K562 (cell line): Measurements from ENCODE around the gene CACYBP. TPM values are rescaled to one million over a fixed set of nuclear protein-coding genes. Genes with fewer than 3 reads are reported as not detected.

Experiments
- BRD4 ChIP-seq: fragments of 200-600 bp; sonication (generic); IDR thresholded peaks from 2 replicates; pipeline ENCODE4 v1.6.1; 2017; ENCODE audit warnings: inconsistent platforms
- CBFB ChIP-seq: sonication (generic); formaldehyde crosslinking; IDR thresholded peaks from 2 replicates; pipeline ENCODE4 v1.4.0; 2020; ENCODE audit warnings: mild to moderate bottlenecking, missing genetic modification reagents
- CREM ChIP-seq: IDR thresholded peaks from 2 replicates; pipeline ENCODE4 v1.6.1; 2014; ENCODE audit warnings: antibody characterized with exemption, low read depth
- EHMT2 ChIP-seq: fragments of 450-650 bp; IDR thresholded peaks from 2 replicates; pipeline ENCODE4 v1.6.1; 2018; ENCODE audit warnings: antibody characterized with exemption
- FOXA1 ChIP-seq: fragments of 450-650 bp; IDR thresholded peaks from 2 replicates; pipeline ENCODE4 v1.6.1; 2016; ENCODE audit warnings: mild to moderate bottlenecking, borderline replicate concordance
- FOXM1 ChIP-seq, 2 experiments: fragments of 450-650 bp in 1 of 2; sonication (generic) in 1 of 2; formaldehyde crosslinking in 1 of 2; IDR thresholded peaks; 2 replicates each; pipeline versions ENCODE4 v1.6.1 to v1.9.0; 2017 to 2022; ENCODE audit warnings: low read depth in 2 of 2, mild to moderate bottlenecking in 2 of 2, missing genetic modification reagents in 1 of 2, moderate library complexity in 1 of 2
- HDAC1 ChIP-seq, 2 experiments: fragments of 450-650 bp; IDR thresholded peaks; 2 replicates each; pipeline ENCODE4 v1.6.1; 2016 to 2017; ENCODE audit warnings: inconsistent platforms in 1 of 2, mild to moderate bottlenecking in 1 of 2, moderate library complexity in 1 of 2
- HDAC2 ChIP-seq: fragments of 450-650 bp; IDR thresholded peaks from 2 replicates; pipeline ENCODE4 v1.6.1; 2016; ENCODE audit warnings: mild to moderate bottlenecking
- MCM7 ChIP-seq, 2 experiments: fragments of 450-650 bp; IDR thresholded peaks; 2 replicates each; pipeline ENCODE4 v1.6.1; 2016 to 2018
- POLR2H ChIP-seq: IDR thresholded peaks from 2 replicates; pipeline ENCODE4 v1.6.1; 2016; ENCODE audit warnings: missing genetic modification characterization, low read depth, mild to moderate bottlenecking, control low read depth, missing compliant biosample characterization, moderate library complexity
- RBM17 ChIP-seq: fragments of 200-400 bp; formaldehyde crosslinking; IDR thresholded peaks from 2 replicates; pipeline ENCODE4 v1.6.1; 2017; ENCODE audit warnings: low read depth, mild to moderate bottlenecking, low read length, borderline replicate concordance
- SREBF2 ChIP-seq: sonication (generic); formaldehyde crosslinking; IDR thresholded peaks from 2 replicates; pipeline ENCODE4 v1.4.0; 2020; ENCODE audit warnings: mild to moderate bottlenecking, missing genetic modification reagents
- THRAP3 ChIP-seq: fragments of 450-650 bp; IDR thresholded peaks from 2 replicates; pipeline ENCODE4 v1.6.1; 2016; ENCODE audit warnings: mild to moderate bottlenecking, inconsistent platforms, borderline replicate concordance
- ZNF224 ChIP-seq: sonication (generic); formaldehyde crosslinking; IDR thresholded peaks from 2 replicates; pipeline ENCODE4 v1.8.0; 2022; ENCODE audit warnings: mild to moderate bottlenecking, missing genetic modification reagents
- ZNF239 ChIP-seq: fragments of 250-450 bp; sonication (Bioruptor Pico); IDR thresholded peaks from 2 replicates; pipeline ENCODE4 v1.4.0; 2020; ENCODE audit warnings: mild to moderate bottlenecking
- ZNF384 ChIP-seq: IDR thresholded peaks from 2 replicates; pipeline ENCODE4 v1.6.1; 2012; ENCODE audit warnings: low read depth, low read length, improper control_type of control experiment
- ZNF76 ChIP-seq: fragments of 250-450 bp; sonication (Bioruptor Pico); IDR thresholded peaks from 2 replicates; pipeline ENCODE4 v1.4.0; 2020; ENCODE audit warnings: mild to moderate bottlenecking, moderate library complexity, borderline replicate concordance
- ZNF77 ChIP-seq: fragments of 250-450 bp; sonication (Bioruptor Pico); IDR thresholded peaks from 2 replicates; pipeline ENCODE4 v1.5.0; 2020
- ZNF780A ChIP-seq: fragments of 250-450 bp; sonication (Bioruptor Pico); IDR thresholded peaks from 2 replicates; pipeline ENCODE4 v1.5.0; 2021; ENCODE audit warnings: mild to moderate bottlenecking
- polyA plus RNA-seq, 8 experiments: library from polyadenylated mRNA; depleted of rRNA in 4 of 8; stranded (reverse) in 5 of 8; unstranded in 3 of 8; fragments of >200 nt; fragmentation: Nextera tagmentation in 2 of 8; fragmentation: Illumina TruSeq in 1 of 8; extraction: Ambion mirVana in 2 of 8; extraction: Trizol in 1 of 8; gene quantifications; 2 replicates each; pipeline versions ENCODE4 v1.2.1 to v1.2.3, GENCODE V29; 2011 to 2014; ENCODE audit warnings: inconsistent platforms in 1 of 8, missing spikeins in 1 of 8
- total RNA-seq, 7 experiments: library from RNA; depleted of rRNA in 6 of 7; stranded (reverse); fragments of >200 nt in 6 of 7; fragmentation: Illumina TruSeq in 2 of 7; extraction: Trizol in 2 of 7; gene quantifications; 2 replicates each; pipeline versions ENCODE4 v1.2.1 to v1.2.3, GENCODE V29; 2011 to 2021; ENCODE audit warnings: low replicate concordance in 1 of 7
- TF ChIP-seq, protein P1 (sequence below), 2 experiments: fragments of 250-450 bp in 1 of 2; fragments of 450-650 bp in 1 of 2; sonication (Bioruptor Pico) in 1 of 2; IDR thresholded peaks; 2 replicates each; pipeline versions ENCODE4 v1.6.1 to v1.8.0; 2016 to 2021; ENCODE audit warnings: mild to moderate bottlenecking in 2 of 2, moderate library complexity in 2 of 2, missing compliant biosample characterization in 1 of 2, missing genetic modification characterization in 1 of 2
- TF ChIP-seq, protein P2 (sequence below): IDR thresholded peaks from 2 replicates; pipeline ENCODE4 v1.6.1; 2016; ENCODE audit warnings: missing genetic modification characterization, missing compliant biosample characterization
- TF ChIP-seq, protein P3 (sequence below): fragments of 200-400 bp; formaldehyde crosslinking; IDR thresholded peaks from 2 replicates; pipeline ENCODE4 v1.6.1; 2017; ENCODE audit warnings: mild to moderate bottlenecking, low read depth, low read length, moderate library complexity
- TF ChIP-seq, protein P4 (sequence below): fragments of 450-650 bp; conservative IDR thresholded peaks from 2 replicates; pipeline ENCODE4 v1.6.1; 2016; ENCODE audit warnings: missing genetic modification characterization, low read depth, mild to moderate bottlenecking, missing compliant biosample characterization, moderate library complexity

The CACYBP gene
- total and polyA plus RNA-seq, 9 of the 15 experiments (the other 6 are each of a cell fraction or from before 2014, with no cell fraction given), result 147 to 1,576 (median 488) TPM

DNA sequence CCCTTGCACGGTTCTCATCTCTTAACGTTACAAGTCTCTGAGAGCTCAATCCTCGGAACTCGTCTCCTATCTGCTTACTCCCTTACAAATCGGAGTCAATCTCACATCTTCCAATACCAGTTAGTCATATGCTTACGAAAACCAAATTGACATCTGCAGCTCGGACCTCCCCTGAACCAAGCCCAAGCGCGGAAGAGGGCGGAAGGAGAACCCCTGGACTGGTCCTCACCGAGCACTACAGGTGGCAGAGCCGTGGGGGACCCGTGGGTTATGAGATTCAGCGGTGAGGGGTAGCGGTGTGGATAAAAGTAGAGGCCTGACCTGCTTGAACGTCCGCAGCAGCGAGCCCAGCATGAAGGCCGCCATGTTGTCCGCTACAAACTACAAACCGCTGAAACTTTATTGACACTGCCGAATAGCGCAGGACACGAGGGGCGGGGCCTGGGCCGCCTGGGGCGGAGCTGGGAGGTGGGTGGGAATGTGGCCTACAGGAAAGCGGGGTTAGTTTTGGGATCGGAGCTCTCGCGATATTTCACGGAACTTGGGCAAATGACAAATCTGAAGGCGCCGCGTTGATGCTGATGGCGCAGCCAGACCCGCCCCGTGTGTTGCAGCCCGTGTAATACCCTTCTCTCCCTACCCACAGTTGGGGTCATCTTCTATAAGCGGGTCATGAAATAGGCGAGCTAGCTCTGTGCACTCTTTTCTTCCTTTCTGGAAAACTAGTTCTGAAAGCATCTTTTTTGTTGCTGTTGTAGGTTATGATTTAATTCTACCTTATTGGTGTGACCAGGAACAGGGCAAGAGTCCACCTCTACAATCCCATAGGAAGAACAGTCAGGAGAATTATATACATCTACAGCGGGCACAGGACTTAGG is 23.5 kb downstream of the CACYBP start, which contains the start of gene MRPS14 (continued):
- TF ChIP-seq, protein P1, sequence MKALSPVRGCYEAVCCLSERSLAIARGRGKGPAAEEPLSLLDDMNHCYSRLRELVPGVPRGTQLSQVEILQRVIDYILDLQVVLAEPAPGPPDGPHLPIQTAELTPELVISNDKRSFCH (CRISPR knock-in tag; IDR thresholded peaks at IDR 0.05), result no peak
- TF ChIP-seq, protein P1 (tag; IDR thresholded peaks at IDR 0.05), result no peak
- TF ChIP-seq HDAC1 (IDR thresholded peaks at IDR 0.05) (peak in 1 of 2 experiments; percentile 91; a peak in 2 of 4 replicates), MCM7 (IDR thresholded peaks at IDR 0.05) (no peak), ZNF76 (no peak), POLR2H (peak; percentile 96), HDAC2 (peak; percentile 91; the same call in 1 of the 2 replicates), FOXM1 (IDR thresholded peaks at IDR 0.05; ENCODE audit: low read depth) (peak; percentile 49; the same call in 1 of the 2 replicates), FOXM1 (CRISPR knock-in tag; IDR thresholded peaks at IDR 0.05; ENCODE audit: low read depth) (no peak; the same call in 1 of the 2 replicates), ZNF224 (CRISPR knock-in tag) (no peak), RBM17 (no peak), THRAP3 (no peak; the same call in 1 of the 2 replicates), SREBF2 (no peak), BRD4 (no peak; the same call in 1 of the 2 replicates), FOXA1 (no peak), ZNF384 (peak; percentile 85), ZNF239 (CRISPR knock-in tag) (no peak), ZNF780A (no peak), EHMT2 (peak; percentile 48; the same call in 1 of the 2 replicates), CREM (peak; percentile 97), CBFB (CRISPR knock-in tag) (peak; percentile 96), ZNF77 (no peak)
- TF ChIP-seq, protein P2, sequence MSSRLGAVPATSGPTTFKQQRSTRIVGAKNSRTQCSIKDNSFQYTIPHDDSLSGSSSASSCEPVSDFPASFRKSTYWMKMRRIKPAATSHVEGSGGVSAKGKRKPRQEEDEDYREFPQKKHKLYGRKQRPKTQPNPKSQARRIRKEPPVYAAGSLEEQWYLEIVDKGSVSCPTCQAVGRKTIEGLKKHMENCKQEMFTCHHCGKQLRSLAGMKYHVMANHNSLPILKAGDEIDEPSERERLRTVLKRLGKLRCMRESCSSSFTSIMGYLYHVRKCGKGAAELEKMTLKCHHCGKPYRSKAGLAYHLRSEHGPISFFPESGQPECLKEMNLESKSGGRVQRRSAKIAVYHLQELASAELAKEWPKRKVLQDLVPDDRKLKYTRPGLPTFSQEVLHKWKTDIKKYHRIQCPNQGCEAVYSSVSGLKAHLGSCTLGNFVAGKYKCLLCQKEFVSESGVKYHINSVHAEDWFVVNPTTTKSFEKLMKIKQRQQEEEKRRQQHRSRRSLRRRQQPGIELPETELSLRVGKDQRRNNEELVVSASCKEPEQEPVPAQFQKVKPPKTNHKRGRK (tag), result no peak
- TF ChIP-seq, protein P3, sequence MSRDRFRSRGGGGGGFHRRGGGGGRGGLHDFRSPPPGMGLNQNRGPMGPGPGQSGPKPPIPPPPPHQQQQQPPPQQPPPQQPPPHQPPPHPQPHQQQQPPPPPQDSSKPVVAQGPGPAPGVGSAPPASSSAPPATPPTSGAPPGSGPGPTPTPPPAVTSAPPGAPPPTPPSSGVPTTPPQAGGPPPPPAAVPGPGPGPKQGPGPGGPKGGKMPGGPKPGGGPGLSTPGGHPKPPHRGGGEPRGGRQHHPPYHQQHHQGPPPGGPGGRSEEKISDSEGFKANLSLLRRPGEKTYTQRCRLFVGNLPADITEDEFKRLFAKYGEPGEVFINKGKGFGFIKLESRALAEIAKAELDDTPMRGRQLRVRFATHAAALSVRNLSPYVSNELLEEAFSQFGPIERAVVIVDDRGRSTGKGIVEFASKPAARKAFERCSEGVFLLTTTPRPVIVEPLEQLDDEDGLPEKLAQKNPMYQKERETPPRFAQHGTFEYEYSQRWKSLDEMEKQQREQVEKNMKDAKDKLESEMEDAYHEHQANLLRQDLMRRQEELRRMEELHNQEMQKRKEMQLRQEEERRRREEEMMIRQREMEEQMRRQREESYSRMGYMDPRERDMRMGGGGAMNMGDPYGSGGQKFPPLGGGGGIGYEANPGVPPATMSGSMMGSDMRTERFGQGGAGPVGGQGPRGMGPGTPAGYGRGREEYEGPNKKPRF, result no peak
- TF ChIP-seq, protein P4, sequence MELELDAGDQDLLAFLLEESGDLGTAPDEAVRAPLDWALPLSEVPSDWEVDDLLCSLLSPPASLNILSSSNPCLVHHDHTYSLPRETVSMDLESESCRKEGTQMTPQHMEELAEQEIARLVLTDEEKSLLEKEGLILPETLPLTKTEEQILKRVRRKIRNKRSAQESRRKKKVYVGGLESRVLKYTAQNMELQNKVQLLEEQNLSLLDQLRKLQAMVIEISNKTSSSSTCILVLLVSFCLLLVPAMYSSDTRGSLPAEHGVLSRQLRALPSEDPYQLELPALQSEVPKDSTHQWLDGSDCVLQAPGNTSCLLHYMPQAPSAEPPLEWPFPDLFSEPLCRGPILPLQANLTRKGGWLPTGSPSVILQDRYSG (tag), result no peak
